Omental fat pad (tissue), 4 donors: Measurements from ENCODE around the gene NATD1. TPM values are rescaled to one million over a fixed set of nuclear protein-coding genes. Genes with fewer than 3 reads are reported as not detected.

Source experiments
- ATAC-seq: fragments of 150-250 bp; one replicate; pipeline ENCODE4 v1.9.1; 2016; ENCODE audit warnings: mild to moderate bottlenecking, moderate library complexity; ENCODE audit not compliant: low FRiP score
- DNase-seq: peaks from one replicate; pipeline ENCODE4 v3.0.0-alpha.2; 2019; ENCODE audit warnings: low spot score
- total RNA-seq, 4 donors: library from RNA; depleted of rRNA; stranded (reverse); fragments of >200 nt; gene quantifications; one replicate each; pipeline ENCODE4 v1.1.0, GENCODE V29; 2016
- TF ChIP-seq, protein P1 (sequence below), 3 donors: fragments of 450-650 bp; IDR thresholded peaks; one replicate each; pipeline ENCODE4 v1.5.1; 2016 to 2017; ENCODE audit warnings: antibody characterized with exemption in 3 of 3, mild to moderate bottlenecking in 3 of 3, moderate library complexity in 2 of 3

Gene NATD1
- total RNA-seq, 4 donors from 2014 or later, result 7.5 to 19.1 (median 9.6) TPM

DNA sequence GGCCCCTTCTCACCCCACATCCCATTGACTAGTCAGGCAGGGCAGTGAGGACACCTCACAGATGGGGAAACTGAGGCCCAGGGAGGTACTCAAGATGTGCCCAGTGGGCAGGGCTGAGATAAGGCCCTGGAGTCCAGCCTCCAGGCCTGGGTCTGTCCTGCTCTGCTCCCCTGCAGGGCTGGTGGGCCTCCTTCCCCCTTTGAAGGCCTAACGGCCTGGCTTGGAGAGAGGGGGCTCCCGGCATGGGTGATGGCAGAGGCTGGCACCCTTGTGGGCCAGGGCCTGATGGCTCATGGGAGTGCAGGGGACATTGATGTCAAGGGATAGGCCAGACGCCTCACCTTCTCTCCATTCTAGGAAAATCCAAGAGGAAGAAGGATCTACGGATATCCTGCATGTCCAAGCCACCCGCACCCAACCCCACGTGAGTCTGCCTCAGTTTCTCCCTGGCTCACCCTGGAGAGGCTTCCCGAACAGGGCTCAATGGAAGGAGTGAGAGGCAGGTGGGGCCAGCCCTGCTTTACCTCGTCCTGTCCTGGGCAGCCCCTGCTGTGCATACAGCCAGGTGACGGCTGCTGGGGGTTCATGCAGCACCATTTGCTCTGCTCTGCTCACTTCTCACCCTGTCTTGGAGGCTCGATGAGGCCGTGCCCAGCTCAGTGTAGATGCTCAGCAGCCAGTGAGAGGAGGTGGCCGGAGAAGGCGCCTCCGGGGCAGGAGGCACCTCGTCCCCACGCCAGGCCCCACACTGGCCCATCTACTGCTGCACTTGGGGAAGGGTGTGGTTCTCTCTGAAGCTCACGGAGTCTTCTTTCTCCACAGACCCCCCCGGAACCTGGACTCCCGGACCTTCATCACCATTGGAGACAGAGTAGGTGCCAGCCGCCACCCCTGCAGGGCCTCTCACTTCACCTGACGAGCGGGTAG, 45.1 kb upstream of the NATD1 start:
- TF ChIP-seq, protein P1, sequence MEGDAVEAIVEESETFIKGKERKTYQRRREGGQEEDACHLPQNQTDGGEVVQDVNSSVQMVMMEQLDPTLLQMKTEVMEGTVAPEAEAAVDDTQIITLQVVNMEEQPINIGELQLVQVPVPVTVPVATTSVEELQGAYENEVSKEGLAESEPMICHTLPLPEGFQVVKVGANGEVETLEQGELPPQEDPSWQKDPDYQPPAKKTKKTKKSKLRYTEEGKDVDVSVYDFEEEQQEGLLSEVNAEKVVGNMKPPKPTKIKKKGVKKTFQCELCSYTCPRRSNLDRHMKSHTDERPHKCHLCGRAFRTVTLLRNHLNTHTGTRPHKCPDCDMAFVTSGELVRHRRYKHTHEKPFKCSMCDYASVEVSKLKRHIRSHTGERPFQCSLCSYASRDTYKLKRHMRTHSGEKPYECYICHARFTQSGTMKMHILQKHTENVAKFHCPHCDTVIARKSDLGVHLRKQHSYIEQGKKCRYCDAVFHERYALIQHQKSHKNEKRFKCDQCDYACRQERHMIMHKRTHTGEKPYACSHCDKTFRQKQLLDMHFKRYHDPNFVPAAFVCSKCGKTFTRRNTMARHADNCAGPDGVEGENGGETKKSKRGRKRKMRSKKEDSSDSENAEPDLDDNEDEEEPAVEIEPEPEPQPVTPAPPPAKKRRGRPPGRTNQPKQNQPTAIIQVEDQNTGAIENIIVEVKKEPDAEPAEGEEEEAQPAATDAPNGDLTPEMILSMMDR (IDR thresholded peaks at IDR 0.05), result no peak
- ATAC-seq, result no peak

DNA sequence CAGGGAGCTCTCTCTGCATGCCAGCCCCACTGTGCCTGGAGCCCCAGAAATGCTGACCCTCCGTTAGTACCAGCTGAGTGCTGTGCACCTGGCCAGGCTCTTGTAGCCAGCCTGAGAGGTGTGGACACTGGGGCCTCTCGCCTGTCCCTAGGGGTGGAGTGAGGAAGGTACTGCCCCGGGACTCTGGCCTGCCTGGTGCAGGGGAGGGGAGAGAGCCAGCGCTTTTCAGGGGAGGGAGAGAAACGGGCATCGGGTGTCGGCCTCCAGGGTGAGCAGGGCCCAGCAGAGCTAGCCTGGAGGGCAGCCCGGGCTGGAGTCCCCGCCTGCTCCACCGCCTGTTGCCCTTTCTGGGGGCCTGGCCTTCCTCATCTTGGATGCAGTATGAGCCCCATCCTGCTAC, 44.4 kb upstream of the NATD1 start:
- ATAC-seq, result no peak
- no peak for DNase-seq
- TF ChIP-seq, protein P1 (IDR thresholded peaks at IDR 0.05), result no peak

More for the DNA sequence above, 45.1 kb upstream of the NATD1 start:
- no peak for DNase-seq

DNA sequence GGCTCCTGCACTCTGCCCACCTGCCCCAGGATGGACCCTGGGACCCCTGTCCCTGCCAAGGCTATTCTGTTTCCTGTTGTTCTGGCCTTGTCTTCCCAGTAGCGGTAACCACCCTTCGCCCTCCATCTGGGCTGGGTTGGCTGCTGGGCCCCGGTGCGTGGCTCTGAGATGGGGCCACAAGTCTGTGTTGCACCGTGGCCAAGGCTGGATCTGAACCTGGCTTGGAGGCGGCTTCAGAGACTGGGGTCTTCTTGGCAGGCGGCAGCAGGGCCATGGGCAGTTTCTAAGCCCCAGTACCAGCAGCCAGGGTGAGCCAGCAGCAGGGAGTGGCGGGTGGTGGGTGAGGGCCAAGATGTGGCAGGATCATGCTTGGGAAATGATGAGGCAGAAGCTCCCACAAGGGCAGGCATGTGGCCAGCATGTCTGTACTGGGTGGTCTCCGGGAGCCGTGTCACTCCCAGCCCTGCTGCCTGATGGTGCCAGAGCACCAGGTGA, 43.9 kb upstream of the NATD1 start:
- ATAC-seq (no peak), DNase-seq (no peak)
- TF ChIP-seq, protein P1 (IDR thresholded peaks at IDR 0.05), result no peak

DNA sequence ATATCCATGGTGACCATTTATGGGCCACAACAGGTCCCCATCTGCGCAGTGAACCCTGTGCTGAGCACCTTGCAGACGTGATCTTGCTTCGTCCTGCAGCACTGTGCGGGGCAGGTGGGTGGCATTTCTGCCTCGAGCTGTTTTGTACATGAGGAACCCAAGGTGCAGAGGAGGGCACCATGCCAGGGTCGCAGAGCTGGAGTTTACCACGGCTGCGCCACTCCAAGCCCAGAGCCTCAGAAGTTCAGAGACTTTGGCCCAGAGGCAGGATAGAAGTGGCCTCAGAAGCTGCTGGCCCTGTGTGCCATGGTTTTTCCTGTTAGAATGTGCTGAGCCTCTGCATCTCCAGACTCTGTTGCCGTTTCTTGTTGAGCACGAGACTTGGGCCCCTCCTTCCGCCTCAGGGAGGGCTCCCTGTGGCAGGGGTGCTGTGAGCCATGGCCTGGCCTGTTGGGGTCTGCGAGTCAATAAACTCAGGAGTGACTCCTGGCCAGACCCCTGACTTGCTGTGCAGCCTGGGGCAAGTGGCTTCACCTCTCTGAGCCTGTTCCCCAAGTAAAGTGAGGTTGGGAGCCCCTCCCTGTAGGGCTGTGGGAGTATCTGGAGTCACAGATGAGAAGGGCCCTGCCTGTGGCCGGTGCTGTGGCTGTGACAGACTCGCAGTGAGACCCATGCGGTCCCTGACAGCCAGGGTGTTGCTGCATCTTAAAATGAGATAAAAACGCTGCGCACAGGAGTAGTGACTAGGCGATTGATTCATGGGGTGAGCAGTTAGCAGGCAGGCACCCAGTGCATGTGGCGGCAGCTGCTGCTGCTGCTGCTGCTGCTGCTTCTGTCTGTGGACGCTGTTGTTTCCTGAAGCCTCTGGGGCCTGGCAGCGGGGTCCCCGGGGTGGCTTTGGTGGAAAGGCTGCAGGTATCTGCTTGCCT, 43.2 kb upstream of the NATD1 start:
- ATAC-seq (no peak), DNase-seq (no peak)

DNA sequence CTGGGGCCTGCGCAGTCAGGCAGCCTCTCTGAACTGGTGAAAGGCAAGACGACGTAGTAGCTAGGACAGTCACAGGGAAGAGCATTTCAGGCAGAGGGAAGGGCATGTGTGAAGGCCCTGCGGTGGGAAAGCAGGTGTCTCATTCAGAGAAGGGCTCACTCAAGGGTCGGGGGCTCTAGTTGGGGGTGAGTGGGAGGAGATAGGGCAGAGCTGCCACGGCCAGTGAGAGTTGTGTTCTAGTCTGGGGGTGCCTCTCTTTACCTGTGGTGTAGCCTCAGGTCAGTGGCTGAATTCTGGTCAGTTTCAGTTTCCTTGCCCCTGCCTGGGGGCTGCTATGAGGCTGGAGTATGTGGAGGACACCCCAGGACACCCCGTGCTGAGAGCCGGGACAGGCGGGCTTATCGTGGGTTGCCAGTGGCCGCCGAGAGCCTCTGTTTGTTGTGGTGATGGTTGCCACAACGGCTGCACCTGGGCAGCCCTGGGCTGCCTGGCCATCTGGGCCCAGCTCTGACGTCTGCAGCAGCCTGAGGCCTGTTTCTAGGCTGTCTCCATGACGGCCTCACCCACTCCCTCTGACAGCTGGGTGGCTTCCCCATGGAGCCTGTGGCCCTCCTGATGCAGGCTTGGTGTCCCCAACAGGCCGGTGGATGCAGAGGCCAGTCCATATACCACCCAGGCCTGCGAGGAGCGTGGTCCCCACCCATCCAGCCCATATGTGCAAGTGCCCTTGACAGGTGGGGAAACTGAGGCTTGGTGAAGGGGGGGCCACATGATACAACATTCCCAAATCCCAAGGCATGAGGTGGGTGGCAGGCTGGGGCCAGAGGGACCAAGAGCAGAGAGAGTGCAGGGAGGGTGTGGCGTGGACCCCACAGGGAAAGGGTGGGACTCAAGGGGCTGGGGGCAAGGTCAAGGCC, 42.1 kb upstream of the NATD1 start:
- DNase-seq, result no peak
- TF ChIP-seq, protein P1 (IDR thresholded peaks at IDR 0.05), result no peak
- peak; percentile 2 for ATAC-seq

More for the DNA sequence above, 43.2 kb upstream of the NATD1 start:
- TF ChIP-seq, protein P1 (IDR thresholded peaks at IDR 0.05), result no peak
